ENCODE data around the gene TRIM49D1.
"Not testable (repeated sequence)": the region's sequence is repeated elsewhere in the genome, so short reads cannot be mapped to it uniquely, and the experiment has no call there.

TRIM49D1 gene

GRCh38 chr11:89922195-89922660, at the start of gene TRIM49D1:
Gene TRIM49D1, minus strand, starts transcription at chr11:89922245. Its CDS starts 4,535 bp downstream, at chr11:89917710.
- H3K36me3 ChIP-seq (ENCODE audit: control insufficient read depth, insufficient read depth, low read length) = no peaks in the 10 kb centered on the region
- no peaks in the 10 kb centered on the region for H3K27me3 ChIP-seq (ENCODE audit: control insufficient read depth, insufficient read depth, low read length)
- H3K4me3 ChIP-seq (ENCODE audit: low read length) = no peak within 1 kb of the TSS
- no peaks in the 10 kb centered on the region for H3K4me1 ChIP-seq (ENCODE audit: control insufficient read depth, insufficient read depth, low read length)
- no peaks in the 10 kb centered on the region for H3K9me3 ChIP-seq (ENCODE audit: control insufficient read depth, low read length)
- no peak within 1 kb of the TSS for H3K9ac ChIP-seq (ENCODE audit: low read length)

GRCh38 chr11:89965737-89966136, 43.7 kb upstream of the TRIM49D1 start, which contains the start of gene TRIM64:
Gene TRIM64, plus strand, starts transcription at chr11:89966037. Its CDS starts 2,467 bp downstream, at chr11:89968504.
- not testable (repeated sequence) for H3K27me3 ChIP-seq (ENCODE audit: control insufficient read depth, insufficient read depth, low read length); H3K4me1 ChIP-seq (ENCODE audit: control insufficient read depth, insufficient read depth, low read length); H3K4me3 ChIP-seq (ENCODE audit: low read length); H3K9me3 ChIP-seq (ENCODE audit: control insufficient read depth, low read length); H3K36me3 ChIP-seq (ENCODE audit: control insufficient read depth, insufficient read depth, low read length); H3K9ac ChIP-seq (ENCODE audit: low read length)

- not testable (repeated sequence) for H3K4me1 ChIP-seq (ENCODE audit: control insufficient read depth, insufficient read depth, low read length); H3K27me3 ChIP-seq (ENCODE audit: control insufficient read depth, insufficient read depth, low read length); H3K4me3 ChIP-seq (ENCODE audit: low read length); H3K36me3 ChIP-seq (ENCODE audit: control insufficient read depth, insufficient read depth, low read length); H3K9ac ChIP-seq (ENCODE audit: low read length); H3K9me3 ChIP-seq (ENCODE audit: control insufficient read depth, low read length)
These were observed 38.8 kb upstream of the TRIM49D1 start for GRCh38 chr11:89960833-89961232.

- not testable (repeated sequence) for H3K4me3 ChIP-seq (ENCODE audit: low read length); H3K27me3 ChIP-seq (ENCODE audit: control insufficient read depth, insufficient read depth, low read length); H3K9ac ChIP-seq (ENCODE audit: low read length); H3K4me1 ChIP-seq (ENCODE audit: control insufficient read depth, insufficient read depth, low read length); H3K36me3 ChIP-seq (ENCODE audit: control insufficient read depth, insufficient read depth, low read length); H3K9me3 ChIP-seq (ENCODE audit: control insufficient read depth, low read length)
These were observed 1.7 kb upstream of the TRIM49D1 start, which contains the start of gene TRIM49D2 for GRCh38 chr11:89923764-89924163. Gene TRIM49D2, plus strand, starts transcription at chr11:89924064. Its CDS starts 2,698 bp downstream, at chr11:89926762.

GRCh38 chr11:89900809-89901208, 21.2 kb downstream of the TRIM49D1 start:
- not testable (repeated sequence) for H3K9ac ChIP-seq (ENCODE audit: low read length); H3K4me3 ChIP-seq (ENCODE audit: low read length); H3K27me3 ChIP-seq (ENCODE audit: control insufficient read depth, insufficient read depth, low read length); H3K9me3 ChIP-seq (ENCODE audit: control insufficient read depth, low read length); H3K36me3 ChIP-seq (ENCODE audit: control insufficient read depth, insufficient read depth, low read length); H3K4me1 ChIP-seq (ENCODE audit: control insufficient read depth, insufficient read depth, low read length)

- not testable (repeated sequence) for H3K9me3 ChIP-seq (ENCODE audit: control insufficient read depth, low read length); H3K9ac ChIP-seq (ENCODE audit: low read length); H3K4me1 ChIP-seq (ENCODE audit: control insufficient read depth, insufficient read depth, low read length); H3K27me3 ChIP-seq (ENCODE audit: control insufficient read depth, insufficient read depth, low read length); H3K4me3 ChIP-seq (ENCODE audit: low read length); H3K36me3 ChIP-seq (ENCODE audit: control insufficient read depth, insufficient read depth, low read length)
These were observed 28.8 kb downstream of the TRIM49D1 start for GRCh38 chr11:89893245-89893644.

GRCh38 chr11:89877511-89877910, 44.5 kb downstream of the TRIM49D1 start:
- H3K9ac ChIP-seq (ENCODE audit: low read length); H3K27me3 ChIP-seq (ENCODE audit: control insufficient read depth, insufficient read depth, low read length); H3K4me1 ChIP-seq (ENCODE audit: control insufficient read depth, insufficient read depth, low read length); H3K36me3 ChIP-seq (ENCODE audit: control insufficient read depth, insufficient read depth, low read length); H3K4me3 ChIP-seq (ENCODE audit: low read length); H3K9me3 ChIP-seq (ENCODE audit: control insufficient read depth, low read length): not testable (repeated sequence)

- not testable (repeated sequence) for H3K9me3 ChIP-seq (ENCODE audit: control insufficient read depth, low read length); H3K4me1 ChIP-seq (ENCODE audit: control insufficient read depth, insufficient read depth, low read length); H3K36me3 ChIP-seq (ENCODE audit: control insufficient read depth, insufficient read depth, low read length); H3K27me3 ChIP-seq (ENCODE audit: control insufficient read depth, insufficient read depth, low read length); H3K4me3 ChIP-seq (ENCODE audit: low read length); H3K9ac ChIP-seq (ENCODE audit: low read length)
These were observed 49.5 kb downstream of the TRIM49D1 start for GRCh38 chr11:89872588-89872987.

- not testable (repeated sequence) for H3K4me3 ChIP-seq (ENCODE audit: low read length); H3K9ac ChIP-seq (ENCODE audit: low read length); H3K9me3 ChIP-seq (ENCODE audit: control insufficient read depth, low read length); H3K27me3 ChIP-seq (ENCODE audit: control insufficient read depth, insufficient read depth, low read length); H3K4me1 ChIP-seq (ENCODE audit: control insufficient read depth, insufficient read depth, low read length); H3K36me3 ChIP-seq (ENCODE audit: control insufficient read depth, insufficient read depth, low read length)
These were observed 56.8 kb downstream of the TRIM49D1 start for GRCh38 chr11:89865223-89865622.

GRCh38 chr11:89863906-89864704, 57.9 kb downstream of the TRIM49D1 start:
- H3K36me3 ChIP-seq (ENCODE audit: control insufficient read depth, insufficient read depth, low read length); H3K9me3 ChIP-seq (ENCODE audit: control insufficient read depth, low read length); H3K4me3 ChIP-seq (ENCODE audit: low read length); H3K9ac ChIP-seq (ENCODE audit: low read length); H3K4me1 ChIP-seq (ENCODE audit: control insufficient read depth, insufficient read depth, low read length); H3K27me3 ChIP-seq (ENCODE audit: control insufficient read depth, insufficient read depth, low read length): not testable (repeated sequence)

Measured in mucosa of stomach (tissue), 1 donor.